ENCODE data around the gene FERMT1. TPM values are rescaled to one million over a fixed set of nuclear protein-coding genes. Genes with fewer than 3 reads are reported as not detected.

The FERMT1 gene
- polyA plus RNA-seq, 2 donors = 10.9 to 14.0 TPM

DNA sequence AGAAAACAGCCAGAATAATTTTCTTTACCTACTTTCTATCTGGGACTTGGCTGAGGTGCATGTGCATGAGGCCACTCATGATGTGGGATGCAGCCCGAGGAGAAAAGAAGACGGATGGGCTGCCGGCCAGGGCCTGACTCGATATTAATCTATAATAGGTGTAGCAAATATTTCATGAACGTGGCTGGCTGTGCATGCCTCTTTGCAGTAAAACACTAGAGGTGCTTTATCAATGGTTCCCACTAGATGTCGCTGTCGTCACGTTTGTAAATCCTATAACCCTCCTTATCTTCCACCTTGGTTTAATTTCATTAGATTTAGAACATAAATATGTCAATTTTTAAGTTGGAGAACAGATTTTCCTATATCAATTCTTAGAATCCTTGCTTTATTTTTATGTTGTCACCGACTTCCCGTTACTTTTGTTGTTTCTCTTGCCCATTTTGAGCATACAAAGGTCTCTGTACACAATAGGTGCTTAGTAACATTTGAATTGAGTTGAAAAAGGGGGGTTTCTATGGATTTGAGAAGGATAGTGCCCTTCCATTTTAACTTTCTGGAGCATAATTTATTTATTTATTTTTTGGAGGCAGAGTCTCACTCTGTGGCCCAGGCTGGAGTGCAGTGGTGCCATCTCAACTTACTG, 19.6 kb upstream of the FERMT1 start:
- H3K9me3 ChIP-seq (ENCODE audit: control insufficient read depth in 2 of 2, insufficient read depth in 1 of 2, low read depth in 1 of 2, low read length in 1 of 2) = no peaks in the 10 kb centered on the region
- no peak overlapping the region for H3K4me3 ChIP-seq (ENCODE audit: low read depth in 1 of 2, low read length in 2 of 2)
- H3K36me3 ChIP-seq (ENCODE audit: control insufficient read depth in 2 of 2, insufficient read depth in 2 of 2, low read length in 1 of 2) = no peaks in the 10 kb centered on the region
- WGBS, 2 donors = 1 to 5% methylated on average over 10 of the region's 10 CpGs
- H3K27me3 ChIP-seq (ENCODE audit: control insufficient read depth in 1 of 2, insufficient read depth in 2 of 2, low read length in 2 of 2) = no peaks in the 10 kb centered on the region
- no peaks in the 10 kb centered on the region for H3K4me1 ChIP-seq (ENCODE audit: control insufficient read depth in 2 of 2, insufficient read depth in 2 of 2, low read length in 1 of 2)
- no peak overlapping the region for H3K27ac ChIP-seq (ENCODE audit: low read depth in 2 of 2, low read length in 1 of 2)

DNA sequence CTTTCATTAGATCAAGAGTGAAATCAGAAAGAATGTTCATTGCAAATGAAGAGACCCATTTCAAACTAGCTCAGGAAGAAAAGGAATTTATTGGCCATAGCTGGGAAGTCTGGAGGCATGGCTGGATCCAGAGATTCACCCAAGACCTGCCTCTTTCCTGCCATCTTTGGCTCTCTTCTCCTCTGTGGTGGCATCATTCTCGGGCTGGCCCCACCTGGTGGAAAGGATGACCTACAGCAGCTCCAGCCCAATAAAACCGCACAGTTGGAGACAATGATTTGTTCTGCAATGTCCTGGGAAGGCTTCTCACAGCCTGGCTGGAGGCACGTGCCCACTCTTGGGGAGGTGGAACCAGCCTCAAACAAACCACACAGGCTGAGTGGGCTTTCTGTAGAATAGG, 18.1 kb upstream of the FERMT1 start:
- H3K4me1 ChIP-seq (ENCODE audit: control insufficient read depth in 2 of 2, insufficient read depth in 2 of 2, low read length in 1 of 2) = no peaks in the 10 kb centered on the region
- no peaks in the 10 kb centered on the region for H3K27me3 ChIP-seq (ENCODE audit: control insufficient read depth in 1 of 2, insufficient read depth in 2 of 2, low read length in 2 of 2)
- H3K9me3 ChIP-seq (ENCODE audit: control insufficient read depth in 2 of 2, insufficient read depth in 1 of 2, low read depth in 1 of 2, low read length in 1 of 2) = no peaks in the 10 kb centered on the region
- H3K4me3 ChIP-seq (ENCODE audit: low read depth in 1 of 2, low read length in 2 of 2) = no peak overlapping the region
- no peak overlapping the region for H3K27ac ChIP-seq (ENCODE audit: low read depth in 2 of 2, low read length in 1 of 2)
- WGBS, 2 donors = 59 to 84% methylated on average over 3 of the region's 3 CpGs
- H3K36me3 ChIP-seq (ENCODE audit: control insufficient read depth in 2 of 2, insufficient read depth in 2 of 2, low read length in 1 of 2) = no peaks in the 10 kb centered on the region

DNA sequence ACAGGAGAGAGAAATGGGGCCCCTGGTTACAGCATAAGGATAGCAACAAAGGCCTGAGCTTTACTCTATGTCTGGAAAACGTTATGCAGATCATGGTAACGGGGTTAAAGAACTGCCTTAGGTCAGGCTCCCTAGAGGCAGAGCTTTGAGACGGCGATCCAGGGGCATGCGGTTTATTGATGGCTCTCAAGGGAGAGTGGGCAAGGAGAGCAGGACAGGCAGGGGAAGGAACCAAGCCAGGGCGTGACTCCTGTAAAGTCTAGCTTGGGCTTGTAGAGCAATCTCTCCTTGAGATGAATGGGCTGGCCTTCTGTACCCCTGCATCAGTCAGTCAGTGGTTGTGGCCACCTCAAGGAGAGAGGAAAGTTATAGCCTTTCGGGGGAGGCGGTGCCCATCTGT, 12.5 kb upstream of the FERMT1 start:
- Histone ChIP-seq H3K27ac (ENCODE audit: low read depth in 2 of 2, low read length in 1 of 2) (no peak overlapping the region), H3K4me1 (ENCODE audit: control insufficient read depth in 2 of 2, insufficient read depth in 2 of 2, low read length in 1 of 2) (no peaks in the 10 kb centered on the region), H3K27me3 (ENCODE audit: control insufficient read depth in 1 of 2, insufficient read depth in 2 of 2, low read length in 2 of 2) (no peaks in the 10 kb centered on the region), H3K36me3 (ENCODE audit: control insufficient read depth in 2 of 2, insufficient read depth in 2 of 2, low read length in 1 of 2) (no peaks in the 10 kb centered on the region), H3K9me3 (ENCODE audit: control insufficient read depth in 2 of 2, insufficient read depth in 1 of 2, low read depth in 1 of 2, low read length in 1 of 2) (peaks cover 0 to 2% of the 10 kb centered on the region in 2 donors), H3K4me3 (ENCODE audit: low read depth in 1 of 2, low read length in 2 of 2) (no peak overlapping the region)
- WGBS, 2 donors = 79 to 82% methylated on average over 8 of the region's 8 CpGs

DNA sequence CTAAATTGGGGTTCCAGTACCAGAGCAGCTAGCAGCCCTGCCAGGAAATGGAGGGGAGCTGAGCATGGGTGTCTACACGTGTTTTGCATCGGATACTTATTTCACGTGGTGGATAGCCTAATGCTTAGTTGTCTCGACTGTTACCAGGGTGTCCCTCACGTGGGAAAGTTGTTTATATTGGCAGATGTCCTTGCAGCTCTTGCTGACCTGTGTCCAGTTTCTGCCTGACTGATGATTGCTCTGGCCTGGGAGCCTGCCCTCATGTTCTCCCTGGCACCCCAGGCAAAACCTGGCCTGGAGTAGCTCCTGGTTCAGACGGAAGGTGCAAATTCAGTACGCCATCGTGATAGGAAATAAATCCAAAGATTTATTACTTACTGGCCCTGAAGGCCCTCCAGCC, 11.8 kb upstream of the FERMT1 start:
- Histone ChIP-seq H3K9me3 (ENCODE audit: control insufficient read depth in 2 of 2, insufficient read depth in 1 of 2, low read depth in 1 of 2, low read length in 1 of 2) (peaks cover 0 to 2% of the 10 kb centered on the region in 2 donors), H3K36me3 (ENCODE audit: control insufficient read depth in 2 of 2, insufficient read depth in 2 of 2, low read length in 1 of 2) (no peaks in the 10 kb centered on the region), H3K27me3 (ENCODE audit: control insufficient read depth in 1 of 2, insufficient read depth in 2 of 2, low read length in 2 of 2) (no peaks in the 10 kb centered on the region), H3K4me3 (ENCODE audit: low read depth in 1 of 2, low read length in 2 of 2) (no peak overlapping the region), H3K4me1 (ENCODE audit: control insufficient read depth in 2 of 2, insufficient read depth in 2 of 2, low read length in 1 of 2) (no peaks in the 10 kb centered on the region), H3K27ac (ENCODE audit: low read depth in 2 of 2, low read length in 1 of 2) (no peak overlapping the region)
- WGBS, 2 donors = 71 to 72% methylated on average over 8 of the region's 8 CpGs

DNA sequence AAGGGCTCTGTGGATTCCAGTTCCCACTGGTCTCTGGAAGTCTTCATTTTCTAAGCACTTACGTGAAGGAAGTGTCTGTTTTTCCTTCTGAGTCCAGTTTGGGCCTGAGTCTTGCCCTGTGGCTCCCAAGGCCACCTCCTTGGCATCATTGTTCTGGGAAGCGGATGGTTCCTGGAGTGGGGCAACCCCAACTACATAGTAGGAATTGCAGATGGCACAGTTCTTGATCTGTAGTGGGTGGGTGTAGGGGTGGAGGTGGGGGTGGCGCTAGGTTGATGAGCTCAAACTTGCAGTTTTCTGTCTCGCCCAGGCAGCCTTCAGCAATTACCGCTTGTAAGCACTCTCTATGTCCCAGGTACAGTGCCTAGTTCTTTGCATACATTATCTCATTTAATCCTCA, 7.2 kb upstream of the FERMT1 start:
- Histone ChIP-seq H3K27me3 (ENCODE audit: control insufficient read depth in 1 of 2, insufficient read depth in 2 of 2, low read length in 2 of 2) (no peaks in the 10 kb centered on the region), H3K27ac (ENCODE audit: low read depth in 2 of 2, low read length in 1 of 2) (no peak overlapping the region), H3K36me3 (ENCODE audit: control insufficient read depth in 2 of 2, insufficient read depth in 2 of 2, low read length in 1 of 2) (no peaks in the 10 kb centered on the region), H3K4me3 (ENCODE audit: low read depth in 1 of 2, low read length in 2 of 2) (no peak overlapping the region), H3K4me1 (ENCODE audit: control insufficient read depth in 2 of 2, insufficient read depth in 2 of 2, low read length in 1 of 2) (no peaks in the 10 kb centered on the region), H3K9me3 (ENCODE audit: control insufficient read depth in 2 of 2, insufficient read depth in 1 of 2, low read depth in 1 of 2, low read length in 1 of 2) (peaks cover 0 to 2% of the 10 kb centered on the region in 2 donors)
- WGBS, 2 donors = 88 to 90% methylated on average over 5 of the region's 5 CpGs

DNA sequence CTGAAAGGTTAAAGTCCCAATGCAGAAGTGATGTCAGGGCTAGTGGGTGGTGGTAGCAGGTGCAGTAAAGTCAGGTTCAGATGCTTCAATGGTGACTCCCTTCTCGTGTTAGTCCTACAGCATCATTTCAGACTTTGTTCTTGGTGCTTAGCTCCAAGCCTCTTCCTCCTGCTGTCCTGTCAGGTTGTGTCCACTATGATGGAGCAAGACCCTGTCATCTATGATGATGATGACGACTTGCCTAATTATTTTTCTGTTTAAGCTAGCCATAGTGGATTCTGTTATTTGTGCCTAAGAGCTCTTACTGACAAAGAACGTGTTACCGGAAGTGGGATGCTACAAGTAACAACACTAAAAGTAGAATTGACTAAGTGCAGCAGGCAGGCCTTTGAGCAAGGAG, 5.0 kb upstream of the FERMT1 start:
- no peaks in the 10 kb centered on the region for H3K27me3 ChIP-seq (ENCODE audit: control insufficient read depth in 1 of 2, insufficient read depth in 2 of 2, low read length in 2 of 2)
- WGBS, 2 donors = 77 to 91% methylated on average over 4 of the region's 4 CpGs
- no peaks in the 10 kb centered on the region for H3K36me3 ChIP-seq (ENCODE audit: control insufficient read depth in 2 of 2, insufficient read depth in 2 of 2, low read length in 1 of 2)
- H3K4me3 ChIP-seq (ENCODE audit: low read depth in 1 of 2, low read length in 2 of 2) = no peak overlapping the region
- H3K27ac ChIP-seq (ENCODE audit: low read depth in 2 of 2, low read length in 1 of 2) = no peak overlapping the region
- no peaks in the 10 kb centered on the region for H3K9me3 ChIP-seq (ENCODE audit: control insufficient read depth in 2 of 2, insufficient read depth in 1 of 2, low read depth in 1 of 2, low read length in 1 of 2)
- H3K4me1 ChIP-seq (ENCODE audit: control insufficient read depth in 2 of 2, insufficient read depth in 2 of 2, low read length in 1 of 2) = peaks cover 0 to 3% of the 10 kb centered on the region in 2 donors

DNA sequence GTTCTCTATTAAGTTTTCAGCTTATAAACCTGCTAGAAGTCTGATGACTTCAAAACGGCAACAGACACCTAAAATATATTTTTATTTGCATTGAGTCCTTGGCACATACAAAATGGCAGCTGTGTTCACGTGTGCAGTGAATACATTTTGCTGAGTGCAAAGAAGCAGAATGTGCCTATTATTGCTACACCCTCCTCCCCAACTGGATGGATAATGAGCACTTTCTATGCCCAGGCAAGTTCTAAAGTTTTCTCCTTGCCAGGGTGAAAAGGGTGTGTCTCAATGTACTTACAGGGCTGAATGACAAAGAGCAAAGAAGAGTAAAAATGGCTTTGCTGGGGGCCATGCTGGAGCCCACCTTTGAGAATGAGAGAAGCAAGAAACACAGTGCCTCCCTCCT, 4.0 kb upstream of the FERMT1 start:
- Histone ChIP-seq H3K9me3 (ENCODE audit: control insufficient read depth in 2 of 2, insufficient read depth in 1 of 2, low read depth in 1 of 2, low read length in 1 of 2) (no peaks in the 10 kb centered on the region), H3K4me3 (ENCODE audit: low read depth in 1 of 2, low read length in 2 of 2) (no peak overlapping the region), H3K4me1 (ENCODE audit: control insufficient read depth in 2 of 2, insufficient read depth in 2 of 2, low read length in 1 of 2) (peaks cover 0 to 3% of the 10 kb centered on the region in 2 donors), H3K27me3 (ENCODE audit: control insufficient read depth in 1 of 2, insufficient read depth in 2 of 2, low read length in 2 of 2) (no peaks in the 10 kb centered on the region), H3K36me3 (ENCODE audit: control insufficient read depth in 2 of 2, insufficient read depth in 2 of 2, low read length in 1 of 2) (no peaks in the 10 kb centered on the region), H3K27ac (ENCODE audit: low read depth in 2 of 2, low read length in 1 of 2) (no peak overlapping the region)
- WGBS, 2 donors = 46 to 57% methylated on average over 2 of the region's 2 CpGs

DNA sequence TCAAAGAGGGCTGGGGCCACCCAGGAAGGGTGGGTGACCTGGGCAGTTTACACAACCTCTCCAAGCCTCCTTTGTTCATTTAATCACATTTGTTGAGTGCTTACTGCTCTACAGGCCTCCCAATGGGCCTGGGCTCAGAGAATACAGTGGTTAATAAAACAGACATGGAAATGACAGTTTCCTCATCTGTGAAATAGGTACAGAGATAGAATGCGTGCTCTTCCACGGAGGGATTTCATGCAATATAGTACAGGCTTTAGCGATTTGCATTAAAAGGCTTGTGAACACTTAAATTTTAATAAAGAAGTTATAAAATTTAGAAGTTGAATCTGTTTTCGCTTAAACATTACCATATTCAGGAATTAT, 802 bp upstream of the FERMT1 start:
- no peak overlapping the region for H3K4me3 ChIP-seq (ENCODE audit: low read depth in 1 of 2, low read length in 2 of 2)
- H3K36me3 ChIP-seq (ENCODE audit: control insufficient read depth in 2 of 2, insufficient read depth in 2 of 2, low read length in 1 of 2) = peaks cover 0 to 3% of the 10 kb centered on the region in 2 donors
- H3K27ac ChIP-seq (ENCODE audit: low read depth in 2 of 2, low read length in 1 of 2) = peak overlapping the region; percentile 94 to 95
- H3K27me3 ChIP-seq (ENCODE audit: control insufficient read depth in 1 of 2, insufficient read depth in 2 of 2, low read length in 2 of 2) = no peaks in the 10 kb centered on the region
- WGBS, 2 donors = 92 to 93% methylated on average over 4 of the region's 4 CpGs
- H3K4me1 ChIP-seq (ENCODE audit: control insufficient read depth in 2 of 2, insufficient read depth in 2 of 2, low read length in 1 of 2) = peaks cover 0 to 3% of the 10 kb centered on the region in 2 donors
- H3K9me3 ChIP-seq (ENCODE audit: control insufficient read depth in 2 of 2, insufficient read depth in 1 of 2, low read depth in 1 of 2, low read length in 1 of 2) = no peaks in the 10 kb centered on the region

DNA sequence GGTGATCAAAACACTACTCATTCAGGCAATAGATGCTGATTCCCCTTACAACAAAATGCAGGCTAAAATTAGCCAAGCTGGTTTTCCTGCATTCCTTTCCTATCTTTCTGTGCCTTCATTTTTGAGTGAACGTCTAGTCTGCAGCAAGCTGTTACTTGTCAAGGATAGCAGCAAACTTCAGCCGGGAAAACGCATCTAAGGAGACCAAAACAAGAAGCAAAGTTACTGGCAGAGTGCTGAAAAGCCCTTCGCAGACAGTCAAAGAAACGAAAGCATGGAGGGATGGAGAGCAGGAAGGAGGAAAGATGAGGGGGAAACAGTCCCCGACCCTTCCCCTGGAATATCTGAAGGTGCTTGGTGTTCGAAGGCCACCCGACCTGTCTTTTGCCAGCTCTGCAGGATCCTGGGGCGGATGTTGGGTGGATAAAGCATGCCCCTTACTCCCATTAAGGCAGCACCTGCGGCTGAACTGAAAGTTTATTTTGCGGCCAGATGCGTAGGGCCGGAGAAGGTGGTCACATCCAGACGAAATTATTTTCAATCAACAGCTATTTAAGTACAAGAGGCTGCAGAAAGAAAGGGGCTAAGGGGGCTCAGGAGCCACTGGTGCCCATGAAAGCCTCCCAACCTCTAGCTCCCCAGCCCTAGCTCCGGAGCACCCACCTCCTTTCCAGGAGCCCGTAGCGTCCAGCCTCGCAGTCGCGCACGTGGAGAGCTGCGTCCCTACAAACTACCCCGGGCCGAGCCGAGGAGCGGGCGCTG, 538 bp downstream of the FERMT1 start:
- Histone ChIP-seq H3K27me3 (ENCODE audit: control insufficient read depth in 1 of 2, insufficient read depth in 2 of 2, low read length in 2 of 2) (no peaks in the 10 kb centered on the region), H3K4me3 (ENCODE audit: low read depth in 1 of 2, low read length in 2 of 2) (peak overlapping the region; percentile 62 to 78), H3K27ac (ENCODE audit: low read depth in 2 of 2, low read length in 1 of 2) (peak overlapping the region; percentile 94 to 95), H3K4me1 (ENCODE audit: control insufficient read depth in 2 of 2, insufficient read depth in 2 of 2, low read length in 1 of 2) (peaks cover 0 to 3% of the 10 kb centered on the region in 2 donors), H3K36me3 (ENCODE audit: control insufficient read depth in 2 of 2, insufficient read depth in 2 of 2, low read length in 1 of 2) (peaks cover 0 to 3% of the 10 kb centered on the region in 2 donors), H3K9me3 (ENCODE audit: control insufficient read depth in 2 of 2, insufficient read depth in 1 of 2, low read depth in 1 of 2, low read length in 1 of 2) (no peaks in the 10 kb centered on the region)
- WGBS, 2 donors = 3% methylated on average over 27 of the region's 27 CpGs

DNA sequence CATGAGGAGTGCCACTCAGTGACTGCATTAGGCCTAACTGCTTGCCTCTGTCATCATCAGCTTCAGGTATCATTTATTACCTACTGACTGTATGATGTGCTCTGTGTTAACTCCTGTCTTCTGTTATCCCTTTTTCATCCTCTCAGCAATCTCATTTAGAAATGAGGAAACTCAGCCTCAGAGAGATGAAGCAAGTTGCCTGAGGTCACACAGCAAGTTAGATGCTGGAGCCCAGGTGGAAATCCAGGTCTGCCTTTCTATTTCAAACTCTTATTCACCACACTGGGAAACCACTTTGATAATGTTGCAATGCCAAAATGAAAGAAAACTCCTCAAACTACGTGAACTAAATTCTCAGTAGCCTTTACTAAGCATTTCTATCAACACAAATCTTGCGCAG, 1.3 kb downstream of the FERMT1 start:
- H3K9me3 ChIP-seq (ENCODE audit: control insufficient read depth in 2 of 2, insufficient read depth in 1 of 2, low read depth in 1 of 2, low read length in 1 of 2) = no peaks in the 10 kb centered on the region
- no peaks in the 10 kb centered on the region for H3K27me3 ChIP-seq (ENCODE audit: control insufficient read depth in 1 of 2, insufficient read depth in 2 of 2, low read length in 2 of 2)
- H3K36me3 ChIP-seq (ENCODE audit: control insufficient read depth in 2 of 2, insufficient read depth in 2 of 2, low read length in 1 of 2) = peaks cover 0 to 3% of the 10 kb centered on the region in 2 donors
- 54 to 61% methylated on average over 2 of the region's 2 CpGs for WGBS, 2 donors
- peaks cover 0 to 3% of the 10 kb centered on the region in 2 donors for H3K4me1 ChIP-seq (ENCODE audit: control insufficient read depth in 2 of 2, insufficient read depth in 2 of 2, low read length in 1 of 2)
- peak overlapping the region in 1 of 2 donors; percentile 18 for H3K27ac ChIP-seq (ENCODE audit: low read depth in 2 of 2, low read length in 1 of 2)
- H3K4me3 ChIP-seq (ENCODE audit: low read depth in 1 of 2, low read length in 2 of 2) = peak overlapping the region in 1 of 2 donors; percentile 62
